ENCODE results near the gene TMEM14A. TPM values are rescaled to one million over a fixed set of nuclear protein-coding genes. Genes with fewer than 3 reads are reported as not detected.
"Not testable (repeated sequence)": the region's sequence is repeated elsewhere in the genome, so short reads cannot be mapped to it uniquely, and the experiment has no call there.

The TMEM14A gene
- total RNA-seq, 1 experiment from 2014 or later, result 61.3 TPM

GRCh38 chr6:52707963-52708680 lies 37.2 kb downstream of the TMEM14A start:
- H3K9ac ChIP-seq (ENCODE audit: low read length), result no peak overlapping the region
- H3K4me1 ChIP-seq (ENCODE audit: low read length), result no peaks in the 10 kb centered on the region
- no peak overlapping the region for H3K4me2 ChIP-seq (ENCODE audit: low read depth, low read length, poor library complexity, severe bottlenecking)
- H2AFZ ChIP-seq (ENCODE audit: low read length), result no peak overlapping the region
- no peak overlapping the region for H3K27ac ChIP-seq (ENCODE audit: low read length)
- no peaks in the 10 kb centered on the region for H3K79me2 ChIP-seq (ENCODE audit: low read length)
- H4K20me1 ChIP-seq (ENCODE audit: insufficient read depth, low read depth, low read length), result no peaks in the 10 kb centered on the region
- no peaks in the 10 kb centered on the region for H3K9me3 ChIP-seq (ENCODE audit: low read length)
- no peaks in the 10 kb centered on the region for H3K27me3 ChIP-seq (ENCODE audit: low read length)
- H3K9me2 ChIP-seq (replicated peaks; ENCODE audit: insufficient read depth, low read length), result no peaks in the 10 kb centered on the region
- DNase-seq, result no peak
- H3K36me3 ChIP-seq (ENCODE audit: insufficient read depth, low read length), result no peaks in the 10 kb centered on the region
- H3K4me3 ChIP-seq (ENCODE audit: low read length), result no peak overlapping the region

- H3K4me3 ChIP-seq (ENCODE audit: low read length), result no peak overlapping the region
- H3K79me2 ChIP-seq (ENCODE audit: low read length), result no peaks in the 10 kb centered on the region
- DNase-seq, result no peak
- no peaks in the 10 kb centered on the region for H3K4me1 ChIP-seq (ENCODE audit: low read length)
- no peak overlapping the region for H3K9ac ChIP-seq (ENCODE audit: low read length)
- H2AFZ ChIP-seq (ENCODE audit: low read length), result no peak overlapping the region
- no peaks in the 10 kb centered on the region for H3K27me3 ChIP-seq (ENCODE audit: low read length)
- H3K27ac ChIP-seq (ENCODE audit: low read length), result no peak overlapping the region
- H3K4me2 ChIP-seq (ENCODE audit: low read depth, low read length, poor library complexity, severe bottlenecking), result no peak overlapping the region
- H3K9me3 ChIP-seq (ENCODE audit: low read length), result no peaks in the 10 kb centered on the region
- H4K20me1 ChIP-seq (ENCODE audit: insufficient read depth, low read depth, low read length), result no peaks in the 10 kb centered on the region
- H3K9me2 ChIP-seq (replicated peaks; ENCODE audit: insufficient read depth, low read length), result no peaks in the 10 kb centered on the region
- no peaks in the 10 kb centered on the region for H3K36me3 ChIP-seq (ENCODE audit: insufficient read depth, low read length)
These were observed 41.2 kb downstream of the TMEM14A start for GRCh38 chr6:52712136-52712535.

GRCh38 chr6:52714761-52715160 lies 43.8 kb downstream of the TMEM14A start:
- H3K4me1 ChIP-seq (ENCODE audit: low read length); H3K4me3 ChIP-seq (ENCODE audit: low read length); H3K27ac ChIP-seq (ENCODE audit: low read length); H3K9ac ChIP-seq (ENCODE audit: low read length); H3K79me2 ChIP-seq (ENCODE audit: low read length); H3K9me3 ChIP-seq (ENCODE audit: low read length); H2AFZ ChIP-seq (ENCODE audit: low read length); H3K36me3 ChIP-seq (ENCODE audit: insufficient read depth, low read length); H3K4me2 ChIP-seq (ENCODE audit: low read depth, low read length, poor library complexity, severe bottlenecking); H3K27me3 ChIP-seq (ENCODE audit: low read length); DNase-seq; H3K9me2 ChIP-seq (replicated peaks; ENCODE audit: insufficient read depth, low read length); H4K20me1 ChIP-seq (ENCODE audit: insufficient read depth, low read depth, low read length): not testable (repeated sequence)

- Histone ChIP-seq H3K4me3 (ENCODE audit: low read length) (no peak overlapping the region), H4K20me1 (ENCODE audit: insufficient read depth, low read depth, low read length) (no peaks in the 10 kb centered on the region), H3K9ac (ENCODE audit: low read length) (no peak overlapping the region), H3K36me3 (ENCODE audit: insufficient read depth, low read length) (no peaks in the 10 kb centered on the region), H3K4me1 (ENCODE audit: low read length) (no peaks in the 10 kb centered on the region), H3K79me2 (ENCODE audit: low read length) (no peaks in the 10 kb centered on the region), H3K9me3 (ENCODE audit: low read length) (no peaks in the 10 kb centered on the region), H3K27ac (ENCODE audit: low read length) (no peak overlapping the region), H3K4me2 (ENCODE audit: low read depth, low read length, poor library complexity, severe bottlenecking) (no peak overlapping the region), H3K27me3 (ENCODE audit: low read length) (no peaks in the 10 kb centered on the region), H3K9me2 (replicated peaks; ENCODE audit: insufficient read depth, low read length) (no peaks in the 10 kb centered on the region), H2AFZ (ENCODE audit: low read length) (no peak overlapping the region)
- no peak for DNase-seq
These were observed 47.6 kb downstream of the TMEM14A start for GRCh38 chr6:52718550-52718949.

- Histone ChIP-seq H3K9me2 (replicated peaks; ENCODE audit: insufficient read depth, low read length) (no peaks in the 10 kb centered on the region), H3K4me2 (ENCODE audit: low read depth, low read length, poor library complexity, severe bottlenecking) (no peak overlapping the region), H3K9ac (ENCODE audit: low read length) (no peak overlapping the region), H3K4me1 (ENCODE audit: low read length) (peaks cover 13% of the 10 kb centered on the region), H4K20me1 (ENCODE audit: insufficient read depth, low read depth, low read length) (no peaks in the 10 kb centered on the region), H3K27ac (ENCODE audit: low read length) (no peak overlapping the region), H3K36me3 (ENCODE audit: insufficient read depth, low read length) (no peaks in the 10 kb centered on the region), H3K4me3 (ENCODE audit: low read length) (no peak overlapping the region), H2AFZ (ENCODE audit: low read length) (no peak overlapping the region), H3K27me3 (ENCODE audit: low read length) (no peaks in the 10 kb centered on the region), H3K9me3 (ENCODE audit: low read length) (no peaks in the 10 kb centered on the region), H3K79me2 (ENCODE audit: low read length) (no peaks in the 10 kb centered on the region)
- DNase-seq, result no peak
These were observed 49.4 kb downstream of the TMEM14A start for GRCh38 chr6:52720321-52720720.

GRCh38 chr6:52724042-52724405 lies 53.1 kb downstream of the TMEM14A start:
- Histone ChIP-seq H3K4me1 (ENCODE audit: low read length) (peaks cover 46% of the 10 kb centered on the region), H3K4me3 (ENCODE audit: low read length) (no peak overlapping the region), H3K36me3 (ENCODE audit: insufficient read depth, low read length) (no peaks in the 10 kb centered on the region), H3K4me2 (ENCODE audit: low read depth, low read length, poor library complexity, severe bottlenecking) (no peak overlapping the region), H3K27ac (ENCODE audit: low read length) (no peak overlapping the region), H3K27me3 (ENCODE audit: low read length) (no peaks in the 10 kb centered on the region), H3K9me2 (replicated peaks; ENCODE audit: insufficient read depth, low read length) (no peaks in the 10 kb centered on the region), H3K79me2 (ENCODE audit: low read length) (no peaks in the 10 kb centered on the region), H4K20me1 (ENCODE audit: insufficient read depth, low read depth, low read length) (no peaks in the 10 kb centered on the region), H3K9me3 (ENCODE audit: low read length) (no peaks in the 10 kb centered on the region), H2AFZ (ENCODE audit: low read length) (no peak overlapping the region; the same call in 1 of the 2 replicates), H3K9ac (ENCODE audit: low read length) (no peak overlapping the region)
- DNase-seq, result no peak

- Histone ChIP-seq H3K9ac (ENCODE audit: low read length) (peak overlapping the region; percentile 52), H3K4me2 (ENCODE audit: low read depth, low read length, poor library complexity, severe bottlenecking) (peak overlapping the region; percentile 64), H3K27ac (ENCODE audit: low read length) (peak overlapping the region; percentile 56), H3K4me3 (ENCODE audit: low read length) (peak overlapping the region; percentile 54; the same call in 1 of the 2 replicates), H3K9me3 (ENCODE audit: low read length) (no peaks in the 10 kb centered on the region), H3K9me2 (replicated peaks; ENCODE audit: insufficient read depth, low read length) (no peaks in the 10 kb centered on the region), H3K79me2 (ENCODE audit: low read length) (no peaks in the 10 kb centered on the region), H3K27me3 (ENCODE audit: low read length) (no peaks in the 10 kb centered on the region), H2AFZ (ENCODE audit: low read length) (peak overlapping the region; percentile 93), H3K36me3 (ENCODE audit: insufficient read depth, low read length) (no peaks in the 10 kb centered on the region), H3K4me1 (ENCODE audit: low read length) (peaks cover 50% of the 10 kb centered on the region), H4K20me1 (ENCODE audit: insufficient read depth, low read depth, low read length) (no peaks in the 10 kb centered on the region)
- DNase-seq, result peak; percentile 93
These were observed 53.7 kb downstream of the TMEM14A start for GRCh38 chr6:52724406-52725121.

- H3K36me3 ChIP-seq (ENCODE audit: insufficient read depth, low read length), result no peaks in the 10 kb centered on the region
- H3K79me2 ChIP-seq (ENCODE audit: low read length), result no peaks in the 10 kb centered on the region
- peak overlapping the region; percentile 64 for H3K4me2 ChIP-seq (ENCODE audit: low read depth, low read length, poor library complexity, severe bottlenecking)
- H3K9me3 ChIP-seq (ENCODE audit: low read length), result no peaks in the 10 kb centered on the region
- no peaks in the 10 kb centered on the region for H4K20me1 ChIP-seq (ENCODE audit: insufficient read depth, low read depth, low read length)
- peaks cover 55% of the 10 kb centered on the region for H3K4me1 ChIP-seq (ENCODE audit: low read length)
- H3K4me3 ChIP-seq (ENCODE audit: low read length), result 0 out of 2 replicates have a peak overlapping the region, but pooled peaks have one; percentile 54
- H3K9me2 ChIP-seq (replicated peaks; ENCODE audit: insufficient read depth, low read length), result no peaks in the 10 kb centered on the region
- H3K27me3 ChIP-seq (ENCODE audit: low read length), result no peaks in the 10 kb centered on the region
- peak overlapping the region; percentile 52; the same call in 1 of the 2 replicates for H3K9ac ChIP-seq (ENCODE audit: low read length)
- DNase-seq, result no peak
- H3K27ac ChIP-seq (ENCODE audit: low read length), result peak overlapping the region; percentile 56
- H2AFZ ChIP-seq (ENCODE audit: low read length), result peak overlapping the region; percentile 93
These were observed 54.2 kb downstream of the TMEM14A start for GRCh38 chr6:52725143-52725534.

All from Karpas-422 (cell line).